Ishikawa (cell line): ENCODE measurements around the gene EFCAB9.

Experiments
- CEBPB ChIP-seq: IDR thresholded peaks from 2 replicates; pipeline ENCODE4 v1.6.1; 2012
- CREB1 ChIP-seq: IDR thresholded peaks from 2 replicates; pipeline ENCODE4 v1.6.1; 2012; ENCODE audit warnings: low read depth
- EGR1 ChIP-seq: IDR thresholded peaks from 2 replicates; pipeline ENCODE4 v1.6.1; 2012
- EP300 ChIP-seq: IDR thresholded peaks from 2 replicates; pipeline ENCODE4 v1.6.1; 2012; ENCODE audit warnings: borderline replicate concordance
- FOXM1 ChIP-seq: IDR thresholded peaks from 2 replicates; pipeline ENCODE4 v1.6.1; 2012; ENCODE audit warnings: low read depth, borderline replicate concordance
- MAX ChIP-seq: IDR thresholded peaks from 2 replicates; pipeline ENCODE4 v1.6.1; 2012
- NFIC ChIP-seq: IDR thresholded peaks from 2 replicates; pipeline ENCODE4 v1.6.1; 2012
- RAD21 ChIP-seq: IDR thresholded peaks from 2 replicates; pipeline ENCODE4 v1.6.1; 2012; ENCODE audit warnings: low read depth
- REST ChIP-seq: IDR thresholded peaks from 2 replicates; pipeline ENCODE4 v1.6.1; 2012; ENCODE audit warnings: low read depth, mild to moderate bottlenecking
- TAF1 ChIP-seq: IDR thresholded peaks from 2 replicates; pipeline ENCODE4 v1.6.1; 2012; ENCODE audit warnings: low read depth, mild to moderate bottlenecking
- TCF12 ChIP-seq: IDR thresholded peaks from 2 replicates; pipeline ENCODE4 v1.6.1; 2012; ENCODE audit warnings: low read depth
- TEAD4 ChIP-seq: IDR thresholded peaks from 2 replicates; pipeline ENCODE4 v1.6.1; 2012
- YY1 ChIP-seq: IDR thresholded peaks from 2 replicates; pipeline ENCODE4 v1.6.1; 2012; ENCODE audit warnings: low read depth
- ZBTB7A ChIP-seq: IDR thresholded peaks from 2 replicates; pipeline ENCODE4 v1.6.1; 2012; ENCODE audit warnings: low read depth
- TF ChIP-seq, protein P1 (sequence below): IDR thresholded peaks from 2 replicates; pipeline ENCODE4 v1.6.1; 2012

The EFCAB9 gene

GRCh38 chr5:172188893-172189692 is 4.9 kb upstream of the EFCAB9 start:
- TF ChIP-seq FOXM1: no peak
- no peak for TF ChIP-seq REST

DNA sequence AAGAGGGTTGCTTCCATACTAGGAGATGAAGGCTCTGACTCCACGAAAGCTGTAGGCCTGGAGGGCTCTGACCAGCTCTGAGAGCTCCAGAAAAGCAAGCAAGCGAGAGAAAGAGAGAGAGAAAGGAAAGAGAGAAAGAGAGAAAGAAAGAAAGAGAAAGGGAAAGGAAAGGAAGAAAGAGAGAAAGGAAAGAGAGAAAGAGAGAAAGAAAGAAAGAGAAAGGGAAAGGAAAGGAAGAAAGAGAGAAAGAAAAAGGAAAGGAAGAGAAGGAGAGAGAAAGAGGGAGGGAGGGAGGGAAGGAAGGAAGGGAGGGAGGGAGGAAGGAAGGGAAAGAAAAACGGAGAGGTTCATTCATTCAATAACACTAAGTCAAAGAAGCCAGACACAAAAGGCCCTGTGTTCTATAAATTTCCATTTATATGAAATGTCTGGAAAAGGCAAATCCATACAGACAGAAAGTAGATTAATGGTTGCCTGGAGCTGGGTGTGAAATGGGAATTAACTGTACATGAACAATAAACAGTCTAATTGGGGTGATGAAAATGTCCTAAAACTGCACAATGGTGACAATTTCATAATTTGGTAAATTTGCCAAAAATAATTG is 4.2 kb upstream of the EFCAB9 start:
- TF ChIP-seq CREB1: no peak

DNA sequence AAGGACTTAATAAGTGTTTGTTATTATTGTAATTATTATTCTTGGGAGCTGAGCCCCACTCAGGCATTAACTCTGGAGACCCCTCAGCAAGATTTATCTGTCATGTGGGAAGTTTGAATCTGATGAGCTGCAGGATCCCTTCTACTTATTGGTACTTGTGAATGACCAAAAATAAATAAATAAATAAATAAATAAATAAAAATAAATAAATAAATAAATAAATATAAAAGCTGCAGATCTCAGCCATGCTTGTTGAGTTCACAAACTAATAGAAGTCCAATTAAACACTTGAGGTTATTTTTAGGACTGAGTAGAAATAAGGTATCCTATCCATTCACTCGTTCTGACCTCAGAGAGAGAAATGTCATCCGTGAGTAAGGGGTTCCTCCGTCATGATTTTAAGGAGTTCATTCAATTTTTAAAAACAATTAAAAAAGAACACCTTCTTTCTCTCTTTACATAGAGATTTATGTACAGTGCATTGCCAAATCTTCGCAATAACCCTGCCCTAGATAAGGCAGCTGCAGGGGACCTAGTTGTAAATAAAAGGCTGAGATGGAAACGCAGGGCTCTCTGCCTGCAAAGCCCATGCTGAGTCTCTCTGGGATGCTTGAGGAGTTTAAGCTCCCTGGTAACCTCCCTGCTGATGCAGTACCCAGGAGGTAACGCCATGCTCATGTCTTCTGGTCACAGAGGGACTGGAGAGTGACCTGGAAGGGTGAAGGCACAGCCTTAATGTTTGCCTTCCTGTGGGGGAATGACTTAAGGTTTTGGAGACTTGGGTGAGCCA is 1.2 kb downstream of the EFCAB9 start:
- TF ChIP-seq CREB1: no peak
- TF ChIP-seq REST: no peak
- no peak for TF ChIP-seq RAD21

GRCh38 chr5:172199446-172199845 is 5.5 kb downstream of the EFCAB9 start:
- TF ChIP-seq CEBPB (no peak), FOXM1 (no peak), TEAD4 (no peak), ZBTB7A (no peak), EGR1 (no peak), NFIC (no peak), TCF12 (no peak), EP300 (no peak), YY1 (no peak), TAF1 (no peak), REST (no peak), RAD21 (no peak), MAX (no peak), CREB1 (no peak)
- TF ChIP-seq, protein P1, sequence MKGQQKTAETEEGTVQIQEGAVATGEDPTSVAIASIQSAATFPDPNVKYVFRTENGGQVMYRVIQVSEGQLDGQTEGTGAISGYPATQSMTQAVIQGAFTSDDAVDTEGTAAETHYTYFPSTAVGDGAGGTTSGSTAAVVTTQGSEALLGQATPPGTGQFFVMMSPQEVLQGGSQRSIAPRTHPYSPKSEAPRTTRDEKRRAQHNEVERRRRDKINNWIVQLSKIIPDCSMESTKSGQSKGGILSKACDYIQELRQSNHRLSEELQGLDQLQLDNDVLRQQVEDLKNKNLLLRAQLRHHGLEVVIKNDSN: no peak

GRCh38 chr5:172200476-172200875 is 6.5 kb downstream of the EFCAB9 start:
- TF ChIP-seq ZBTB7A (no peak), TCF12 (no peak), YY1 (no peak), RAD21 (no peak)

- 0 out of 2 replicates have a peak, but pooled peaks have one; percentile 18 for TF ChIP-seq CEBPB
These were observed 12.0 kb downstream of the EFCAB9 start for GRCh38 chr5:172205984-172206383.
